Erythroblast (primary cell): ENCODE results near the gene HNF4A.
A peak's percentile ranks its signal among the peaks of the same experiment; 100 is the strongest.
"Not testable (repeated sequence)": the region's sequence is repeated elsewhere in the genome, so short reads cannot be mapped to it uniquely, and the experiment has no call there.

Experiments
- DNase-seq, 2 experiments: peaks; one replicate each; lab custom pipeline; 2025; lab: John Stamatoyannopoulos, UW
- GATA1 ChIP-seq: IDR thresholded peaks from 2 replicates; pipeline ENCODE4 v1.6.1; 2011; ENCODE audit warnings: low read depth, mild to moderate bottlenecking, control low read depth, low read length, moderate library complexity
- POLR2A ChIP-seq: IDR thresholded peaks from 2 replicates; pipeline ENCODE4 v1.6.1; 2011; ENCODE audit warnings: mild to moderate bottlenecking, low read length

HNF4A gene

DNA sequence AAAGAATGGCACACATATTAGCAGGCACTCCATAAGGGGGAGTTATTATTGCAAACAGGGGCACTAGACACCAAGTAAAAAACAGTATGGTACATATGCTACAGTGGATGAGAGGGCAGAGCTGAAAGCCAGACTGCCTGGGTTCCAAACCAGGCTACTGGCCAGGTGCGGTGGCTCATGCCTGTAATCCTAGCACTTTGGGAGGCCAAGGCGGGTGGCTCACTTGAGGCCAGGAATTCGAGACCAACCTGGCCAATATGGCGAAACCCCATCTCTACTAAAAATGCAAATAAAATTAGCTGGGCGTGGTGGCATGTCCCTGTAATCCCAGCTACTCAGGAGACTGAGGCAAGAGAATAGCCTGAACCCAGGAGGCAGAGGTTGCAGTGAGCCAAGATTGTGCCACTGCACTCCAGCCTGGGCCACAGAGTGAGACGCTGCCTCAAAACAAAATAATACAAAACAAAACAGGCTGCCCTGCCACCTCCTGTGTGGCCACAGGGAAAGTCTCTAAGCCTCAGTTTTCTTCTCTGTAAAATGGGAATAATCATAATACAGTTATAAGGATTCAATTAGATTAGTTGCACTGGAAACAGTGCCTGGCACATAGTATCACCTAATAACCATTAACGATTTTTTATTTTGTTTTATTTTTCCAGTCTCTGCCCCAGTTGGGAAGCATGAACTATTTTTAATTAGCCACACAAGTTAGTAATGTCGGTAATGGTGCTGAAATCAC lies 112.7 kb downstream of the HNF4A start:
- no peak for TF ChIP-seq POLR2A
- TF ChIP-seq GATA1, result no peak
- no peak for DNase-seq

DNA sequence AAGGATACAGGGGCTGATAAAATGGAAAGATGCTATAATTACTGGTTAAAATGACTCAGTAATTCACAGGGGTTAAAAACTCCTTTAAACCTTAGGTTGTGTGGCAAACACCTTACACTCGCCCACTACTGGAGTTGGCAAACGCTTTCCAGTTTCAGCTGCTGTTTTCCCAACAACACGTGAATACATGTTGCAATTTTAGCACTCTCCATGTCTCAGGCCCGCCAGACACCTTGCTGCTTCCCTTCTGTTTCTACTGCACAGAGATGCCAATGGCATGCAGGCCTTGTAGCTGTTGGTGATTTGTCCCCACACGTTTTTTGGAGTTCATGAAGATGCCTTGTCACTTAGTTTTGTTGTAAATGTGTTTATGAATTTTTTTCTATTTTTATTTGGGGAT lies 114.8 kb downstream of the HNF4A start:
- TF ChIP-seq GATA1, result no peak
- no peak for TF ChIP-seq POLR2A
- DNase-seq, result no peak

DNA sequence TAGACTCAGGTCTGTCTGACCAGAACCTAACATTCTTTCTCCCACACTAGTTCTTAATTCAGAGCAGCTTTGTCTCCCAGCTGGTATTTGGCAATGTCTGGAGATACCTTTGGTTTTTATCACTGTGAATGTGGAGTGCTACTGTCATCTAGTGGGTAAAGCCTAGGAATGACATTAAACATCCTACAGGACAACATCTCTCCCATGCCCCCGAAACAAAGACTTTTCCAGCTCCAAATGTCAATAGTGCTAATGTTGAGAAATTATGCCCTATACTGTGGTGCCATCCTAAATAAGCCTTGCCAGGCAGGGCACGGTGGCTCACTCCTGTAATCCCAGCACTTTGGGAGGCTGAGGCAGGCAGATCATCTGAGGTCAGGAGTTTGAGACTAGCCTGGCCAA lies 116.0 kb downstream of the HNF4A start:
- peak; percentile 31 to 36 for DNase-seq
- TF ChIP-seq POLR2A (no peak), GATA1 (no peak)

DNA sequence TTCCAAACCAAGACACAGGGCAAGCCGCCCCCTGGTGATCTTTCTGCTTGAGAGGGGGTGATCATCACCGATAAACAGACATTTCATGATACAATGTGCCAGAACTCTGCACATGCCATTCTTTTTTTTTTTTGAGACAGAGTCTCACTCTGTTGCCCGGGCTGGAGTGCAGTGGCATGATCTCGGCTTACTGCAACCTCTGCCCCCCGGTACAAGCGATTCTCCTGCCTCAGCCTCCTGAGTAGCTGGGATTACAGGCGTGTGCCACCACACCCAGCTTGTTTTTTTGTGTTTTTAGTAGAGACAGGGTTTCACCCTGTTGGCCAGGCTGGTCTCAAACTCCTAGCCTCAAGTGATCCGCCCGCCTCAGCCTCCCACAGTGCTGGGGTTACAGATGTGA lies 116.8 kb downstream of the HNF4A start:
- not testable (repeated sequence) for DNase-seq

DNA sequence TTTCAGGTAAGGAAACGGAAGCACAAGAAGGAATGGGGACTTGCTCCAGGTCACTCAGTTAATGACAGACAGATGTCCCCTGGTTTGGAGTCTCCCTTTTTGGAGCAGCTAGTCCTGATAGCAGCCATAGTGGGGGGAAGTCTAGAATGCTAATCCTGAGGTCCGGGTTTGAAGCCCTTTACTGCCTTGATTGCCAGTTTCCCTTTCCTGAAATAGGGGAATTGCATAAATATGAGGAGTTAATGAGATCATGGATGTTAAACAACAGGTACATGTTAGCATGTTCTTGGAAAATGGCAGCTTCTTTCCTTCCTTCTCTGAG lies 119.8 kb downstream of the HNF4A start:
- TF ChIP-seq GATA1 (no peak), POLR2A (no peak)

DNA sequence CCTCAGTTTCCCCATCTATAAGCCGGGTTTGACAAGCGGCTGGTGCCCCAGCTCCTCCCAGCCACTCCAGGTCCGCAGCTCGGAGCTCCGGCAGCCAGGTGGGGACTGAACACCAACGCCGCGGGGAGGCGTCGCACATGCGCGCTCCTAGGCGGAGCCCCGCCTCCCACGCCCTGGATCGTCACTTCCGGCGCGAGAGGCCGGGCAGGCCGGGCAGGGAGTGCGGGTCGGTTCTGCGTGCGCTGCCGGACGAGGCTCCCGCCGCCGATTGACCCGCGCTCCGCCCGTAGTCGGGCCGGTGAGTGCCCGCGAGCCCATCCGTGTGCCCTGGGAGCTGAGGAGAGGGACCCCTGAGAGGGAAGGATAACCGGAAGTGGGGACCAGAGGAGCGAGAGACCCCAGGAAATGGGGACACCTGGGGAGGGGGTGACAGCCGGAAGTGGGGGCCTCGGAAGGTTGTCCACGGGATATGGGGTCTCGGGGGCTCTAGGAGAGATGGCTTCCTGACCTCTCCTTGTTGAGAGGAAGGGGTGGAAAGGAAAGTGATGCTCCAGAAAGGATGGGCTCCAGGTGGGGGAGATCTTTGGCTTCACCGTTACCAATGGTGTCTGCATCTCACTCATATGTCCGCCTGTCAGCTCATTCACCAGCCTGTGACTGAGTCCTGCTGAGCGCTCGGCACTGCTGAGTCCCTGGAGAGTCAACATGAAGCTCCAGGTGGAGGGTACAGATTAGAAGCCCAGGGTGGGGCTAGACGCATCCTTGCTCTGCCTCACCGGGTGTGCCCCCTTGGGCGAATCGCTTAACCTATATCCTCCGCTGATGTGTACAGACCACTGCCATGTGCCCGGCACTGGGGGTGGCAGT lies 120.4 kb downstream of the HNF4A start, which contains the start of gene TTPAL:
TSS of gene TTPAL (plus strand) at position 181 of the 867 bp plus-strand sequence. CDS start 4,126 bp downstream, outside the sequence.
- peak; percentile 95 to 96 for DNase-seq

More for the DNA sequence above, 119.8 kb downstream of the HNF4A start:
- no peak for DNase-seq

DNA sequence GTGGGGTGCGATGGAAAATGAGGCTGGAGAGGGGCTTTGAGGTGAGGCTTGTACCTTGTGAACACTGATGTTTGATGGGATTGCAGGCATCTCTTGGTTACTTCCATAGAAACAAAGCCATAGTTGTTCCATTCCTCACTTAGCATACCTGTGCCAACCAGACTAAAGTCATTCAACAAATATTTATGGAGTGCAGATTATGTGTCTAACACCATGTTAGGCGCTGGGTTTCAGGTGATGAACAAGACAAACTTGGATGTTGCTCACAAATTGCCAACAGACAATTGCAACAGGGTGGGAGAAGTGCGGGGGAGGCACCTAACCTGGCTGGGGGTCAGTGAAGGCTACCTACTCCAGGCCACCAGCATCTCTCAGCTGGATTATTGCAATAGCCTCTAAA lies 121.7 kb downstream of the HNF4A start:
- peak in 1 of 2 experiments; percentile 42 for DNase-seq
- TF ChIP-seq POLR2A (no peak), GATA1 (no peak)

More for the DNA sequence above, 120.4 kb downstream of the HNF4A start, which contains the start of gene TTPAL:
- peak; percentile 99 for TF ChIP-seq POLR2A
- no peak for TF ChIP-seq GATA1

DNA sequence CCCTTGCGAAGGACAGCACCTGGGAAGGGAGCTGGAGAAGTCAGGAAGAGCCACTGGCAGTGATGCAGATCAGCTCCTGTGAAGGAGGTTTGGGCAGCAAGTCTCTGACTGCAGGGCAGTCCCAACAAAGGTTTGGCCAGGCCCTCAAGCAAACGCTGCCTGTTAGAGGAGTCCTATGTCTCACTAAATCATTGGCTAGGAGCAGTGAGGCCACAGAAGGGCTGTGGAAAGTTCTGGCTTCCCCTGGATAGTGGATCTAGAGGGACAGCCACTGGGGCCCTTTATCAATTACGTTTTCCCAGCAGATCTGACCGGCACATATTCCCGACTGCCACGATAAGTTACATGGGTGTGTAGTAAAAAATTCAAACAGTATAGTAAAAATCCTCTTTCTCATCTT lies 122.7 kb downstream of the HNF4A start:
- TF ChIP-seq POLR2A, result no peak
- TF ChIP-seq GATA1, result no peak
- peak; percentile 41 to 53 for DNase-seq

DNA sequence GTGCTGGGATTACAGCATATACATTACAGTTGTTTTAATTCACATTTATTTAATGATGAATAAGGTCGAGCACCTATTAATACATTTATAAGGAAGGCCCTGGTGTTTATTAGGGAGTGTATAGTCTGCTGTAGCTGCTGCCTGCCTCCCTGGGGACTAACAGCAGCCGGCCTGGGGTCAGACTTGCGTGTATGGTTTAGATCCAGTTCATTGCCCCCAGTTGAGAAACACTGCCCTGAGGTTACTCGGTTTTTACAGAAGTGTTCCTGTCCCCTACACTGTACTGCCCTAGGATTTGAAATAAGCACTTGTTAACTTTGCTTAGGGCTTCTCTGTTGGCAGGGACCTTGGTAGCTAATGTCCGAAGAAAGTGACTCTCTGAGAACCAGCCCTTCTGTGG lies 124.1 kb downstream of the HNF4A start:
- TF ChIP-seq POLR2A (no peak), GATA1 (no peak)
- DNase-seq, result no peak

DNA sequence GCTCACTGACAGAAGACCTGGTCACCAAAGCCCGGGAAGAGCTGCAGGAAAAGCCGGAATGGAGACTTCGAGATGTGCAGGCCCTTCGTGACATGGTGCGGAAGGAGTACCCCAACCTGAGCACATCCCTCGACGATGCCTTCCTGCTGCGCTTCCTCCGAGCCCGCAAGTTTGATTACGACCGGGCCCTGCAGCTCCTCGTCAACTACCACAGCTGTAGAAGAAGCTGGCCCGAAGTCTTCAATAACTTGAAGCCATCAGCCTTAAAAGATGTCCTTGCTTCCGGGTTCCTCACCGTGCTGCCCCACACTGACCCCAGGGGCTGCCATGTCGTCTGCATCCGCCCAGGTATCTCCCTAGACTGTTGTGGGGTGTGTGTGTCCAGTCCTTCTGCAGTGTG lies 124.6 kb downstream of the HNF4A start:
- TF ChIP-seq POLR2A (no peak), GATA1 (no peak)
- no peak for DNase-seq

DNA sequence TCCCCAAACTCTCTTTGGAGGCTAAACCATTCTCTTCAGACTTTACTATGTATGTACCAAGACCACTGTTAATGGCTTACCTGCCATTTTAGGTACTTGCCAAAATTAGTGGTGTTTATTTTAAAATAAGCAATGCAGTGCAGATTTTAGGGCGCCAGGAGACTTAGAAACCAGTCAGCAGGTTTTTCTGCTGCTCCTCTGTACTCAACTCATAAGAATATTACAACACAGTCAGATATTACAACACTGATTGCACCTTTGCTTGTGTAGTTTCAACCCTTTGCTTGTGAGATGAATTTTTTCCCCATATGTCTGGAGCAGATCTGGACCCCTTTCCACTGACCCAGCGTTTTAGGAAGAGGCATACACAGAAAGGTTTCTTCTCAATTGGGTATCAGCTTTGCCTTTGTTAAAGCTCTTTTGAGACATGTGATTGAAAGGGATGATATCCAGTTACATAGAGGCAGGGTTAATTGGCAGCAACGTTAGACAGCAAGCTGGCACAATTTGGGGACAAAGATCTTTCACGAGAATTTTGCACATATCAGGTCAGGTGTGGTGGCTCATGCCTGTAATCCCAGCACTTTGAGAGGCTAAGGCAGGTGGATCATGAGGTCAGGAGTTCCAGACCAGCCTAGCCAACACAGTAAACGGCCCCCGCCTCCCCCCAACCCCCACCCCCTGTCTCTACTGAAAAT lies 126.4 kb downstream of the HNF4A start:
- DNase-seq, result no peak
- TF ChIP-seq POLR2A (no peak), GATA1 (no peak)

DNA sequence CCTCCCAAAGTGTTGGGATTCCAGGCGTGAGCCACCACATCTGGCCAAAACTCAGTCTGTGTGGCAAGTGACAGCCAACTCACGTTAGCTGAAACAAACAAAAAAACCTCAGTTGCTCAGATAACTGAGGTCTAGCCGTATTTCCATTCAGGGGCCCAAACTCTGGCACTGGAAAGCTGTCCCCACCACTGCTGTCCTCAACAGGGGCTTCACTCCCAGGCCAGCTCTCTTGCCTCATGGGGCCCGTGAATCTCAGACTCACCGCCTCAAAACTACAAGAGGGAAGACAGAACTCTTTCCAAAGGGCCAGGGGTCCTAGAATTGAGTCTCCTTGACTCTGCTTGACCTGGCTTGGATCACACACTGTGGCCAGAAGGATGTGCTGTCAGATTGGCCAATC lies 127.6 kb downstream of the HNF4A start:
- DNase-seq, result no peak
- no peak for TF ChIP-seq POLR2A
- no peak for TF ChIP-seq GATA1
